GM06990 (cell line): ENCODE results near the gene NTF3.

ENCODE experiments used
- DNase-seq: peaks from one replicate; pipeline ENCODE4 v3.0.0-alpha.2; 2011; ENCODE audit not compliant: insufficient read length; ENCODE audit errors: extremely low read depth
- H3K27me3 ChIP-seq: replicated peaks from 2 replicates; pipeline ENCODE4 v1.6.0; 2011; ENCODE audit warnings: low read length; ENCODE audit not compliant: control insufficient read depth, insufficient read depth
- H3K36me3 ChIP-seq: 2 replicates; pipeline ENCODE4 v1.5.1; 2011; ENCODE audit warnings: low read length; ENCODE audit not compliant: control insufficient read depth, insufficient read depth
- H3K4me3 ChIP-seq: replicated peaks from 2 replicates; pipeline ENCODE4 v1.5.1; 2011; ENCODE audit warnings: low read depth, mild to moderate bottlenecking, control low read depth, low read length
- CTCF ChIP-seq: IDR thresholded peaks from 2 replicates; pipeline ENCODE4 v1.5.1; 2011; ENCODE audit warnings: low read length, control low read depth, mild to moderate bottlenecking, inconsistent platforms; ENCODE audit not compliant: insufficient read depth, poor library complexity, severe bottlenecking

NTF3 gene

GRCh38 chr12:5392961-5393360, 38.9 kb upstream of the NTF3 start:
- H3K36me3 ChIP-seq = no peaks in the 10 kb centered on the region

GRCh38 chr12:5395443-5396271, 36.3 kb upstream of the NTF3 start:
- no peaks in the 10 kb centered on the region for H3K36me3 ChIP-seq
- H3K4me3 ChIP-seq = no peak overlapping the region
- no peaks in the 10 kb centered on the region; the same call in 1 of the 2 replicates for H3K27me3 ChIP-seq
- no peak for DNase-seq
- no peak for TF ChIP-seq CTCF

More at GRCh38 chr12:5392961-5393360, 38.9 kb upstream of the NTF3 start:
- Histone ChIP-seq H3K4me3 (no peak overlapping the region), H3K27me3 (no peaks in the 10 kb centered on the region; the same call in 1 of the 2 replicates)
- TF ChIP-seq CTCF = no peak
- DNase-seq = no peak

GRCh38 chr12:5396541-5396940, 35.4 kb upstream of the NTF3 start:
- no peak for DNase-seq
- no peaks in the 10 kb centered on the region for H3K36me3 ChIP-seq
- H3K4me3 ChIP-seq = no peak overlapping the region
- no peak for TF ChIP-seq CTCF
- no peaks in the 10 kb centered on the region; the same call in 1 of the 2 replicates for H3K27me3 ChIP-seq

GRCh38 chr12:5399266-5399665, 32.6 kb upstream of the NTF3 start:
- Histone ChIP-seq H3K27me3 (no peaks in the 10 kb centered on the region; the same call in 1 of the 2 replicates), H3K36me3 (no peaks in the 10 kb centered on the region), H3K4me3 (no peak overlapping the region)
- no peak for DNase-seq
- no peak for TF ChIP-seq CTCF

- Histone ChIP-seq H3K36me3 (no peaks in the 10 kb centered on the region), H3K27me3 (no peaks in the 10 kb centered on the region), H3K4me3 (no peak overlapping the region)
- no peak for TF ChIP-seq CTCF
- no peak for DNase-seq
Measured at GRCh38 chr12:5402009-5402935, 29.6 kb upstream of the NTF3 start.
